Cardiac fibroblast (primary cell): ENCODE measurements around the gene CASZ1.

Experiments
- DNase-seq, 2 donors: peaks; one replicate each; pipeline versions ENCODE4 v3.0.0 to v3.0.0-alpha.2; 2010; ENCODE audit warnings: low read depth in 2 of 2
- H3K4me3 ChIP-seq, 2 donors: replicated peaks in 1 of 2; 1 replicate in 1 of 2; 2 replicates in 1 of 2; pipeline ENCODE4 v1.5.1; 2011; ENCODE audit warnings: low read depth in 2 of 2, low read length in 2 of 2, mild to moderate bottlenecking in 2 of 2, moderate library complexity in 1 of 2
- CTCF ChIP-seq: IDR thresholded peaks from one replicate; pipeline ENCODE4 v1.5.1; 2011; ENCODE audit warnings: low read depth, mild to moderate bottlenecking, low read length, inconsistent platforms

The CASZ1 gene

DNA sequence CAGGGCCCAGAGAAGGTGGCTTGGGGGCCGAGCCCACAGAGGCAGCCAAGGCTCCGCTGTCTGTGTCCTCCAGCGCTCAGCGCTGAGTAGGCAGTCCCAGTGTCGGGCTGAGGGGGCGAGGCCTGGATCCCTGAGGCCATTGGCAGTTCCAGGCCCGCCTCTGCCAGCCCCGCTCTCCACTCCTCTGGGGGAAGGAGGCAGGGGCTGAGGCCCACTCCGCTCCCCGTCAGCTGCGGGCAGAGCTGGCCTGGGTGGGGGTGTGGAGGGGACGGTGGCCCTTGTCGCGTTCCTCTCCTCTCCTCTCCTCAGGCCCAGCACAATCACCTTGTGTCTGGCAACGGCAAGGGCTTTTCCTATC is 132.8 kb downstream of the CASZ1 start:
- peak in 1 of 2 donors; percentile 34 for DNase-seq
- no peak overlapping the region for H3K4me3 ChIP-seq
- no peak for TF ChIP-seq CTCF

DNA sequence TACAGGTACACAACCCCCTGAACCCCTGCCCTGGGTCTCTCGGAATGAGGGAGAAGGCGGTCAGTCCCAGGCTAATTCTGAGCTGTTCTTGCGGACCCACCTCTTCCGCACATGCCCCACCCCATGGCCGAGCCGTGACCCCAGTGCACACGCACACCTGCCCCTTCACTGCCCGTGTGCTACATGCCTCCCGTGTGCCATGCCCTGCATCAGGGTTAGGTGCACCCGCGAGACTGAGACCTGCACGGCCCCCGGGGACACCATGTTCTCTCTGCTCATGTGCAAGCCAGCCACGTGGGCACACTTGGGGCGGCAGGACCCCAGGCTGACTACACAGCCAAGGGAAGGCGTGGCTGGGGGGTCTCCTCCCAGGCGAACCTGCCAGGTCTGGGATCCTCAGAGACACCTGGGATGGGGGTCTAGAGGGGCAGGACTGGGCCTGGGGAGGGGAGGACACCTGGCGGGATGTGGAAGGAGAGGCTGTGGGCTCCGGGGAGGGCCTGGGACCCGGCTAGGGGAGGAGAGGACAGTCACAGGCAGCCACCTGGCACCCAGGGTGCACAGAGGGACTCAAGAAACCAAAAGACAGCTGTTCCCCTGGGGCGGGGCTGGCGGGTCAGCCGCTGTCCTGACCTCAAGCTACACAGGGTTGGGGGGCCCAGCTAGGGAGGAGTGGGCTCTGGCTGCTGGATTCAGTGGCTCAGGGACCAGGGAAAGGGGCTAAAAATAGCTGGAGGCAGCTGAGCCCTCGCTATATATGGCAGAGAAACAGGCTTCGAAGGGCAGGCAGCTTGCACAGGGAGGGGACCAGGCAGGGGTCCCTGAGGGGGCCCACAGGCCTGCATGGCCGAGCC is 133.4 kb downstream of the CASZ1 start:
- no peak for DNase-seq
- no peak overlapping the region for H3K4me3 ChIP-seq
- TF ChIP-seq CTCF = no peak

- no peak for DNase-seq
- H3K4me3 ChIP-seq = no peak overlapping the region
- no peak for TF ChIP-seq CTCF
Measured at GRCh38 chr1:10662090-10662688, 134.3 kb downstream of the CASZ1 start.

DNA sequence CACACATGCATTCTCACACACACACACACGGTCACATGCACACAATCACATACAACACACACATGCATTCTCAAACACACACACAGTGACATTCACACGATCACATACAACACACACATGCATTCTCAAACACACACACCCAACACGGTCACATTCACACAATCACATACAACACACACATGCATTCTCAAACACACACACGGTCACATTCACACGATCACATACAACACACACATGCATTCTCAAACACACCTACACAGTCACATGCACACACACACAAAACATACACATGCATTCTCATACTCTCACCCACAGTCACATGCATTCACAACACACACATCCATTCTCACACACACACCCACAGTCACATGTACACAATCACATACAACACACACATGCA is 135.0 kb downstream of the CASZ1 start:
- no peak overlapping the region for H3K4me3 ChIP-seq
- TF ChIP-seq CTCF = no peak
- DNase-seq = no peak

- no peak for DNase-seq
- no peak overlapping the region for H3K4me3 ChIP-seq
- TF ChIP-seq CTCF = no peak
Measured at GRCh38 chr1:10659646-10660540, 136.6 kb downstream of the CASZ1 start.

DNA sequence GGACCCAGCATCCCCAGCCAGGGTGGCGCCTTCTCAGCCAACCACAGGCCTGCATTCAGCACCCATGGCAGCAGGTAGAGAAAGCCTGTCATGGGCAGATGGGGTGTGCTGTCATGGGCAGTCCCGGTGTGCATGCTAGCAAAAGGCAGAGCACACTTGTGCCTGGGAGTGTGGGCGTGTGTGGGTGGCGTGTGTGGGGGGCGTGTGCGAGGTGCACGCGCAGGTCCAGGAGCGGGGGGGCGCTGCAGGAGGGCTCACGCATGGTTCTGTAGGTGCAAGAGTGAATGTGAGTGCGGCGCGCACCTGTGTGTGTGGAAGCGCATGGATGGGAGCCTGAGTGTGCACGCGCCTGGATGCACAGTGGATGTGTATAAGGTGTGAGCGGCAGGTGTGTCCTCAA is 137.2 kb downstream of the CASZ1 start:
- TF ChIP-seq CTCF = no peak
- DNase-seq = no peak
- no peak overlapping the region for H3K4me3 ChIP-seq
